ENCODE data around the gene SF3B6. TPM values are rescaled to one million over a fixed set of nuclear protein-coding genes. Genes with fewer than 3 reads are reported as not detected.

SF3B6 gene
- total RNA-seq, 1 donor, result 146 TPM

GRCh38 chr2:24073816-24074215, 2.3 kb downstream of the SF3B6 start:
- no peak overlapping the region for H3K4me3 ChIP-seq (ENCODE audit: low read depth, low read length)
- TF ChIP-seq, protein P1, sequence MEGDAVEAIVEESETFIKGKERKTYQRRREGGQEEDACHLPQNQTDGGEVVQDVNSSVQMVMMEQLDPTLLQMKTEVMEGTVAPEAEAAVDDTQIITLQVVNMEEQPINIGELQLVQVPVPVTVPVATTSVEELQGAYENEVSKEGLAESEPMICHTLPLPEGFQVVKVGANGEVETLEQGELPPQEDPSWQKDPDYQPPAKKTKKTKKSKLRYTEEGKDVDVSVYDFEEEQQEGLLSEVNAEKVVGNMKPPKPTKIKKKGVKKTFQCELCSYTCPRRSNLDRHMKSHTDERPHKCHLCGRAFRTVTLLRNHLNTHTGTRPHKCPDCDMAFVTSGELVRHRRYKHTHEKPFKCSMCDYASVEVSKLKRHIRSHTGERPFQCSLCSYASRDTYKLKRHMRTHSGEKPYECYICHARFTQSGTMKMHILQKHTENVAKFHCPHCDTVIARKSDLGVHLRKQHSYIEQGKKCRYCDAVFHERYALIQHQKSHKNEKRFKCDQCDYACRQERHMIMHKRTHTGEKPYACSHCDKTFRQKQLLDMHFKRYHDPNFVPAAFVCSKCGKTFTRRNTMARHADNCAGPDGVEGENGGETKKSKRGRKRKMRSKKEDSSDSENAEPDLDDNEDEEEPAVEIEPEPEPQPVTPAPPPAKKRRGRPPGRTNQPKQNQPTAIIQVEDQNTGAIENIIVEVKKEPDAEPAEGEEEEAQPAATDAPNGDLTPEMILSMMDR (IDR thresholded peaks at IDR 0.05; ENCODE audit: insufficient read depth, low read depth, low read length), result no peak
- DNase-seq (ENCODE audit: low read depth), result no peak

GRCh38 chr2:24072259-24072658, 3.9 kb downstream of the SF3B6 start:
- TF ChIP-seq, protein P1 (IDR thresholded peaks at IDR 0.05; ENCODE audit: insufficient read depth, low read depth, low read length), result no peak

DNA sequence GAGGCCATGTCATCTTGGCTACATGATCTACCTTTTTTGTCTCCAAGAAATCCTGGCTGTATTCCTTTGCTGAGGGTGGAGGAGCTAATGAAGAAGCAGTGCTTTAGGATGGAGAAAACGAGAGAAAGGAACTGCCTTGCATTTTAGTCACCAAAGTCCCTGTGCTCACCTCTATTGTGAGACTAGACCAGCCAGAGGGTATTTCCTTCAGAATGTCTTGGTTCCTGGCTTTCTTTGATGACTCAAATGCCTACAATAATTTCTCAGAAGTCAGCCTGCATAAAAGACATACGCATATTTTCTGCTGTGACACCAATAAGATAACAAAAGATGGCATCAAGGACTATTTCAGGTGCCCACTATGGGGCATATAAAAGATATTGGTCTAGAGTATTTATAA, 10.8 kb downstream of the SF3B6 start:
- TF ChIP-seq, protein P1 (IDR thresholded peaks at IDR 0.05; ENCODE audit: insufficient read depth, low read depth, low read length), result no peak
- no peak overlapping the region for H3K4me3 ChIP-seq (ENCODE audit: low read depth, low read length)
- DNase-seq (ENCODE audit: low read depth), result no peak

More at GRCh38 chr2:24072259-24072658, 3.9 kb downstream of the SF3B6 start:
- no peak for DNase-seq (ENCODE audit: low read depth)
- H3K4me3 ChIP-seq (ENCODE audit: low read depth, low read length), result no peak overlapping the region

DNA sequence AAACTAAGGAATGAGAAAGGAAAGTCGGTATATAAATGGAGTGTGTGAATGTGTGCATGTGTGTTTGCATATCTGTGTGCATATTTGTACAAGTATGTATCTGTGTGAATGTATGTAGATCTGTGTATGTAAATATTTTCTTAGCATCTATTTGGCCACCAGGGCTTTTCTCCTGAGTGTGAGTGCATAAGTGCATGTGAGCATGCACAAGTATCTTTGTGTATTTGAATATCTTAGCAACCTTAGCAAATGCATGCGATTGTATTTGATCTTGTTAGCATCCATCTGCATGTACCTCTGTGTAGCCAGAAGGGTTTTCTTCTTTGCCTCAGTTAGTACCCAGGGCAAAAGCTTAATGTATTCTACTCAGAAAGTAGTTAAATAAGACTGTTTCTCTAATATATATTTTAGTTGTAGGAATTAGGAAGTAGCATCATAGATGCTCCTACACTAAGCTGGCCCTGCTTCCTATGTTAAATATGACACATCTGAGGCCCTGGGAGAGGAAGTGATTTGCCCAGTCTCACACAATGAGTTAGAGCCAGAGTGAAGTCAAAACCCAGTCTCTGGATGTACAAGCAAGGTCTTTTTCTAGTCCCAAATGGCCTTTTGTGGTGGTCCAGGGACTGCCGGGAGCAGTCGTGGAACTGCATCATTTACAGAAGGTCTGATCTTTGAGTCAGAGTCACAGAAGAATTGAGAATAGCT, 17.4 kb downstream of the SF3B6 start:
- no peak overlapping the region for H3K4me3 ChIP-seq (ENCODE audit: low read depth, low read length)
- DNase-seq (ENCODE audit: low read depth), result no peak
- TF ChIP-seq, protein P1 (IDR thresholded peaks at IDR 0.05; ENCODE audit: insufficient read depth, low read depth, low read length), result no peak

GRCh38 chr2:24055750-24056149, 20.4 kb downstream of the SF3B6 start:
- H3K4me3 ChIP-seq (ENCODE audit: low read depth, low read length), result no peak overlapping the region
- TF ChIP-seq, protein P1 (IDR thresholded peaks at IDR 0.05; ENCODE audit: insufficient read depth, low read depth, low read length), result no peak
- no peak for DNase-seq (ENCODE audit: low read depth)

DNA sequence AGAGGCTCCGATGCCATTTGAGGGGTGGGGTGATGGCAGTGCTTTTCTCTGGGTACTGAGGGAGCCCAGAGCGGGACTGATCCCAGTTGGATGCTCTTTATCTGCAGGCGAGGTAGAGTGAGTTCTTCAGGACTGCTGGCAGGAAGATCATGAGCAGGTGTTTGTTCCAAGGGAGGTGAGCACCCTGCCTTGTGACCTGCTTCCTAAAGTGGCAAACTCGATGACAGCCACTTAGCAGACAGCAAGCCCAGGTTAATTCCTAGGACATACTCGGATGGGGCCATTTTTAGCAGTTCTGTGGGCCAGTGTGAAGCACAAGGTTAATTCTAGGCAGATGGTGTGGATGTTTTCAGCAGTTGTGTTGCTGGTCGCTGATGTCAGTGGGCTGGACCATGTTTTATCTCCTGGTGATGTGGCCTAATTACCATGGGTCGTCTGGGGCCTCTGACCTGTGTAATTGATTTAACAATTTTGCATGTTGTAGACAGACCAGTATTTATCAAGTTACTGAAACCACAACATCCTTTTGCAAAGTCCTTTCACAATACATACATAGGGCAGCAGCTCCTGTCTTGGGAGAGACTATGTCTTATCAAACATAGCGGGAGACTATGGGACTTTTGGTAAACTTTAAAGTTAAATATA, 21.6 kb downstream of the SF3B6 start:
- peak; percentile 6 for DNase-seq (ENCODE audit: low read depth)
- TF ChIP-seq, protein P1 (IDR thresholded peaks at IDR 0.05; ENCODE audit: insufficient read depth, low read depth, low read length), result no peak
- no peak overlapping the region for H3K4me3 ChIP-seq (ENCODE audit: low read depth, low read length)
